Pancreas (tissue), 10 donors: ENCODE results near the gene ABLIM2. TPM values are rescaled to one million over a fixed set of nuclear protein-coding genes. Genes with fewer than 3 reads are reported as not detected.

ENCODE experiments used
- ATAC-seq, 4 donors: fragments of 200-7000 bp; cut with Tn5 transposase; one replicate each; pipeline versions ENCODE4 v1.8.0 to v1.9.1; 2020; ENCODE audit warnings: mild to moderate bottlenecking in 4 of 4, moderate library complexity in 4 of 4
- DNase-seq, 6 donors: peaks; one replicate each; pipeline ENCODE4 v3.0.0-alpha.2; 2020
- FAIRE-seq: peaks from 2 replicates; lab custom pipeline; 2012; peaks lifted over from hg19 to GRCh38; lab: Jason Lieb, UNC
- H3K27ac ChIP-seq, 4 donors: fragments of 200-600 bp; sonication (generic); 1 replicate in 3 of 4; 2 replicates in 1 of 4; pipeline versions ENCODE4 v1.5.0 to v1.8.0; 2020
- H3K27me3 ChIP-seq, 4 donors: fragments of 200-600 bp; one replicate each; pipeline ENCODE4 v1.8.0; 2021
- H3K36me3 ChIP-seq, 3 donors: fragments of 200-600 bp; sonication (generic) in 1 of 3; one replicate each; pipeline versions ENCODE4 v1.5.0 to v1.8.0; 2020 to 2021
- H3K4me1 ChIP-seq, 3 donors: fragments of 200-600 bp; one replicate each; pipeline ENCODE4 v1.8.0; 2021
- H3K4me3 ChIP-seq, 4 donors: fragments of 200-600 bp; sonication (generic) in 2 of 4; one replicate each; pipeline versions ENCODE4 v1.5.0 to v1.8.0; 2020 to 2021
- H3K9me3 ChIP-seq, 4 donors: fragments of 200-600 bp; one replicate each; pipeline ENCODE4 v1.8.0; 2021
- WGBS, 2 donors: extraction: QIAGEN DNeasy Blood & Tissue Kit; methylation state at CpG; one replicate each; pipeline ENCODE4 v1.1.7; 2013; 5-methylcytosine and 5-hydroxymethylcytosine counted together
- intact Hi-C, 3 donors: fragments of 100-400 bp; cut with DNase I; formaldehyde crosslinking; loops; one replicate each; pipeline versions ENCODE4 v1.11.1 to v1.14.2; 2022
- polyA plus RNA-seq, 2 donors: library from polyadenylated mRNA; stranded (reverse); fragments of 200-250 nt; gene quantifications; one replicate each; pipeline ENCODE4 v1.2.3, GENCODE V29; 2013
- total RNA-seq, 6 donors: library from RNA; stranded (reverse); fragmentation: NEBNext Ultra II Directional in 4 of 6; extraction: Animal tissue kit (Norgen Biotek cat#: 25700) in 4 of 6; gene quantifications; one replicate each; pipeline versions ENCODE4 v1.2.1 to v1.2.4, GENCODE V29; 2021 to 2023
- TF ChIP-seq, protein P1 (sequence below), 4 donors: fragments of 200-600 bp; sonication (generic) in 3 of 4; IDR thresholded peaks; one replicate each; pipeline versions ENCODE4 v1.5.0 to v1.8.0; 2021; ENCODE audit warnings: antibody characterized with exemption in 4 of 4
- donor health status: healthy with polysubstance abuse.
- donor health status: DM: no; HTN: no; CAD: no; lungs with moderate emphysema.
- donor health status: DM: no; HTN: no; CAD: no.
- donor health status: control.
- donor health status: control.
- donor health status: Bipolar disorder and iron deficiency.
- donor health status: DM: yes; HTN: yes; CAD: no.
- donor health status: DM: no; HTN: no; CAD: no.
- donor health status: DM: no; HTN: no; CAD: no.
- donor health status: DM: yes; HTN: yes; CAD: no.

The ABLIM2 gene
- total and polyA plus RNA-seq, 8 donors = 4.3 to 13.1 (median 6.6) TPM

GRCh38 chr4:8001564-8002355, 156.9 kb downstream of the ABLIM2 start:
- intact Hi-C loops = no loop called here
- no peak for FAIRE-seq

GRCh38 chr4:8000721-8001491, 157.7 kb downstream of the ABLIM2 start:
- H3K9me3 ChIP-seq = no peaks in the 10 kb centered on the region
- DNase-seq (peak in 1 of 6 donors; percentile 60), ATAC-seq (peak in 2 of 4 donors; percentile 25 to 33), FAIRE-seq (no peak)
- no peak overlapping the region for H3K27ac ChIP-seq
- 89 to 90% methylated on average over 24 to 25 of the region's 25 CpGs for WGBS, 2 donors
- H3K4me3 ChIP-seq = no peak overlapping the region
- no peaks in the 10 kb centered on the region for H3K27me3 ChIP-seq
- TF ChIP-seq, protein P1, sequence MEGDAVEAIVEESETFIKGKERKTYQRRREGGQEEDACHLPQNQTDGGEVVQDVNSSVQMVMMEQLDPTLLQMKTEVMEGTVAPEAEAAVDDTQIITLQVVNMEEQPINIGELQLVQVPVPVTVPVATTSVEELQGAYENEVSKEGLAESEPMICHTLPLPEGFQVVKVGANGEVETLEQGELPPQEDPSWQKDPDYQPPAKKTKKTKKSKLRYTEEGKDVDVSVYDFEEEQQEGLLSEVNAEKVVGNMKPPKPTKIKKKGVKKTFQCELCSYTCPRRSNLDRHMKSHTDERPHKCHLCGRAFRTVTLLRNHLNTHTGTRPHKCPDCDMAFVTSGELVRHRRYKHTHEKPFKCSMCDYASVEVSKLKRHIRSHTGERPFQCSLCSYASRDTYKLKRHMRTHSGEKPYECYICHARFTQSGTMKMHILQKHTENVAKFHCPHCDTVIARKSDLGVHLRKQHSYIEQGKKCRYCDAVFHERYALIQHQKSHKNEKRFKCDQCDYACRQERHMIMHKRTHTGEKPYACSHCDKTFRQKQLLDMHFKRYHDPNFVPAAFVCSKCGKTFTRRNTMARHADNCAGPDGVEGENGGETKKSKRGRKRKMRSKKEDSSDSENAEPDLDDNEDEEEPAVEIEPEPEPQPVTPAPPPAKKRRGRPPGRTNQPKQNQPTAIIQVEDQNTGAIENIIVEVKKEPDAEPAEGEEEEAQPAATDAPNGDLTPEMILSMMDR (IDR thresholded peaks at IDR 0.05) = no peak
- H3K4me1 ChIP-seq = no peaks in the 10 kb centered on the region
- intact Hi-C loops = no loop called here
- H3K36me3 ChIP-seq = no peaks in the 10 kb centered on the region

More at GRCh38 chr4:8001564-8002355, 156.9 kb downstream of the ABLIM2 start:
- no peak overlapping the region for H3K4me3 ChIP-seq
- no peak for ATAC-seq
- no peaks in the 10 kb centered on the region for H3K9me3 ChIP-seq
- DNase-seq = peak in 1 of 6 donors; percentile 47
- no peaks in the 10 kb centered on the region for H3K36me3 ChIP-seq
- no peak overlapping the region for H3K27ac ChIP-seq
- H3K4me1 ChIP-seq = no peaks in the 10 kb centered on the region
- WGBS, 2 donors = 89 to 90% methylated on average over 14 to 15 of the region's 15 CpGs
- TF ChIP-seq, protein P1 (IDR thresholded peaks at IDR 0.05) = no peak
- no peaks in the 10 kb centered on the region for H3K27me3 ChIP-seq

- Histone ChIP-seq H3K4me3 (no peak overlapping the region), H3K9me3 (no peaks in the 10 kb centered on the region), H3K27me3 (no peaks in the 10 kb centered on the region), H3K27ac (no peak overlapping the region), H3K4me1 (no peaks in the 10 kb centered on the region), H3K36me3 (no peaks in the 10 kb centered on the region)
- WGBS, 2 donors = 80 to 87% methylated on average over 8 of the region's 8 CpGs
- TF ChIP-seq, protein P1 (IDR thresholded peaks at IDR 0.05) = no peak
- FAIRE-seq = no peak
- ATAC-seq = no peak
- peak in 1 of 6 donors; percentile 25 for DNase-seq
- intact Hi-C loops = no loop called here
These were observed 158.4 kb downstream of the ABLIM2 start for GRCh38 chr4:8000247-8000646.

- DNase-seq (peak in 1 of 6 donors; percentile 58), ATAC-seq (no peak), FAIRE-seq (no peak)
- intact Hi-C loops = no loop called here
- Histone ChIP-seq H3K9me3 (no peaks in the 10 kb centered on the region), H3K27me3 (no peaks in the 10 kb centered on the region), H3K27ac (no peak overlapping the region), H3K4me3 (no peak overlapping the region), H3K36me3 (no peaks in the 10 kb centered on the region), H3K4me1 (no peaks in the 10 kb centered on the region)
- TF ChIP-seq, protein P1 (IDR thresholded peaks at IDR 0.05) = no peak
- WGBS, 2 donors = 95 to 96% methylated on average over 8 of the region's 8 CpGs
These were observed 158.9 kb downstream of the ABLIM2 start for GRCh38 chr4:7999695-8000094.
